B cell (primary cell): ENCODE data around the gene BTRC. TPM values are rescaled to one million over a fixed set of nuclear protein-coding genes. Genes with fewer than 3 reads are reported as not detected.

Experiments
- ATAC-seq: fragments of 200-7000 bp; cut with Tn5 transposase; one replicate; pipeline ENCODE4 v1.10.0; 2021; ENCODE audit warnings: low read depth, mild to moderate bottlenecking, moderate number of reproducible peaks, moderate library complexity
- CTCF ChIA-PET: fragments of 350-600 bp; sonication (Branson Sonifier 250); formaldehyde crosslinking; loops from one replicate; lab custom pipeline; 2021; ENCODE audit warnings: antibody characterized with exemption, inconsistent platforms; lab: Charles Lee
- POLR2A ChIA-PET: fragments of 350-600 bp; sonication (Branson Sonifier 250); formaldehyde crosslinking; loops from one replicate; lab custom pipeline; 2021; ENCODE audit warnings: antibody characterized with exemption; lab: Charles Lee
- DNase-seq: peaks from one replicate; pipeline ENCODE4 v3.0.0; 2013
- H2AFZ ChIP-seq: 2 replicates; pipeline ENCODE4 v1.6.1; 2012; ENCODE audit warnings: mild to moderate bottlenecking, low read depth, low read length; ENCODE audit not compliant: insufficient read depth, poor library complexity, severe bottlenecking
- H3K27ac ChIP-seq, 2 donors: 1 replicate in 1 of 2; 2 replicates in 1 of 2; pipeline ENCODE4 v1.5.1; 2012 to 2013; ENCODE audit warnings: low read length in 2 of 2, mild to moderate bottlenecking in 2 of 2, moderate library complexity in 1 of 2
- H3K27me3 ChIP-seq, 4 experiments: fragments of 200-600 bp in 1 of 4; sonication (generic) in 1 of 4; replicated peaks in 1 of 4; 1 replicate in 2 of 4; 2 replicates in 2 of 4; pipeline versions ENCODE4 v1.6.1 to v1.7.0; 2013 to 2016; ENCODE audit warnings: low read length in 3 of 4, mild to moderate bottlenecking in 2 of 4, mixed read lengths in 1 of 4, moderate library complexity in 1 of 4; ENCODE audit not compliant: insufficient read depth in 4 of 4, control insufficient read depth in 3 of 4; ENCODE audit errors: control extremely low read depth in 1 of 4
- H3K36me3 ChIP-seq, 2 experiments: replicated peaks in 1 of 2; 1 replicate in 1 of 2; 2 replicates in 1 of 2; pipeline versions ENCODE4 v1.6.1 to v1.7.1; 2013; ENCODE audit warnings: low read length in 1 of 2; ENCODE audit not compliant: insufficient read depth in 2 of 2, control insufficient read depth in 1 of 2; ENCODE audit errors: control extremely low read depth in 1 of 2, extremely low read depth in 1 of 2
- H3K4me1 ChIP-seq, 2 donors: fragments of 200-600 bp in 1 of 2; sonication (generic) in 1 of 2; 1 replicate in 1 of 2; 2 replicates in 1 of 2; pipeline versions ENCODE4 v1.5.1 to v1.6.1; 2013 to 2017; ENCODE audit warnings: low read length in 2 of 2; ENCODE audit not compliant: control insufficient read depth in 2 of 2, insufficient read depth in 2 of 2
- H3K4me2 ChIP-seq: replicated peaks from 2 replicates; pipeline ENCODE3; 2012; ENCODE audit warnings: mild to moderate bottlenecking, low read depth, low read length; ENCODE audit not compliant: poor library complexity, severe bottlenecking
- H3K4me3 ChIP-seq, 5 experiments: fragments of 200-600 bp in 1 of 5; sonication (generic) in 1 of 5; 1 replicate in 3 of 5; 2 replicates in 2 of 5; pipeline versions ENCODE4 v1.5.1 to v1.7.0; 2011 to 2016; ENCODE audit warnings: low read length in 4 of 5, mild to moderate bottlenecking in 4 of 5, low read depth in 2 of 5, control low read depth in 1 of 5, moderate library complexity in 1 of 5; ENCODE audit not compliant: insufficient read depth in 1 of 5; ENCODE audit errors: control extremely low read depth in 1 of 5, extremely low read depth in 1 of 5
- H3K79me2 ChIP-seq: fragments of 200-600 bp; sonication (generic); one replicate; pipeline ENCODE4 v1.6.0; 2016; ENCODE audit warnings: low read length; ENCODE audit not compliant: control insufficient read depth, insufficient read depth
- H3K9ac ChIP-seq: fragments of 200-600 bp; sonication (generic); 2 replicates; pipeline ENCODE4 v1.6.1; 2017; ENCODE audit warnings: mild to moderate bottlenecking, low read length, moderate library complexity
- H3K9me3 ChIP-seq, 3 donors: one replicate each; pipeline versions ENCODE4 v1.6.1 to v1.7.1; 2013; ENCODE audit warnings: low read length in 2 of 3; ENCODE audit not compliant: control insufficient read depth in 2 of 3, insufficient read depth in 1 of 3; ENCODE audit errors: control extremely low read depth in 1 of 3
- H4K20me1 ChIP-seq: 2 replicates; pipeline ENCODE4 v1.6.0; 2012; ENCODE audit warnings: mild to moderate bottlenecking, low read length; ENCODE audit not compliant: insufficient read depth, control insufficient read depth, poor library complexity, severe bottlenecking
- H3K27ac Mint-ChIP-seq: one replicate; pipeline ENCODE4 v1.8.0; 2021; ENCODE audit warnings: mixed read lengths
- H3K27me3 Mint-ChIP-seq: one replicate; pipeline ENCODE4 v1.8.0; 2021; ENCODE audit warnings: mixed read lengths
- H3K4me1 Mint-ChIP-seq: one replicate; pipeline ENCODE4 v1.8.0; 2021; ENCODE audit warnings: mixed read lengths
- H3K4me3 Mint-ChIP-seq: one replicate; pipeline ENCODE4 v1.8.0; 2021; ENCODE audit warnings: mixed read lengths
- H3K9me3 Mint-ChIP-seq: one replicate; pipeline ENCODE4 v1.8.0; 2022; ENCODE audit warnings: mixed read lengths; ENCODE audit not compliant: insufficient read depth
- CTCF ChIP-seq: fragments of 200-600 bp; IDR thresholded peaks from one replicate; pipeline ENCODE4 v1.8.0; 2022; ENCODE audit warnings: antibody characterized with exemption, mild to moderate bottlenecking
- EZH2 ChIP-seq: IDR thresholded peaks from 2 replicates; pipeline ENCODE4 v1.6.1; 2012; ENCODE audit warnings: borderline replicate concordance, low read depth, mild to moderate bottlenecking, moderate library complexity, low read length; ENCODE audit not compliant: insufficient read depth, poor library complexity, severe bottlenecking
- WGBS: methylation state at CpG from one replicate; pipeline ENCODE4 v1.1.5; 2013; ENCODE audit warnings: missing lambda C conversion rate; ENCODE audit not compliant: insufficient coverage; 5-methylcytosine and 5-hydroxymethylcytosine counted together
- intact Hi-C: fragments of 100-400 bp; cut with micrococcal nuclease; formaldehyde crosslinking; loops from one replicate; pipeline ENCODE4 v1.10.0; 2022
- polyA plus RNA-seq: library from polyadenylated mRNA; depleted of rRNA; stranded (reverse); fragments of >200 nt; gene quantifications from 2 replicates; pipeline ENCODE4 v1.2.3, GENCODE V29; 2012
- total RNA-seq, 2 donors: library from RNA; stranded (reverse); fragments of 120-200 nt in 1 of 2; gene quantifications; 1 replicate in 1 of 2; 2 replicates in 1 of 2; pipeline versions ENCODE4 v1.2.3 to v1.2.4, GENCODE V29; 2013 to 2022

The BTRC gene
- total and polyA plus RNA-seq, 2 donors (not counting 1 experiment from before 2014, with no cell fraction given), result 4.3 to 21.9 TPM

GRCh38 chr10:101578803-101579515 is 225.0 kb downstream of the BTRC start:
- CTCF ChIA-PET, result interaction anchor here (2.7 kb wide), 1 partner anchor 9 kb away, joined by 11 read pairs; no protein-coding TSS in a partner anchor
- no peak overlapping the region for H3K4me3 ChIP-seq
- Mint-ChIP-seq H3K27me3 (no peaks in the 10 kb centered on the region), H3K4me3 (no peak overlapping the region), H3K9me3 (no peaks in the 10 kb centered on the region), H3K27ac (no peak overlapping the region), H3K4me1 (no peaks in the 10 kb centered on the region)
- H3K27me3 ChIP-seq, result no peaks in the 10 kb centered on the region
- no peaks in the 10 kb centered on the region for H3K79me2 ChIP-seq
- H3K4me2 ChIP-seq, result no peak overlapping the region
- H3K9ac ChIP-seq, result no peak overlapping the region
- POLR2A ChIA-PET, result interaction anchor here (0.6 kb wide), 1 partner anchor 428 kb away, joined by 3 read pairs; no protein-coding TSS in a partner anchor
- peaks cover 0 to 35% of the 10 kb centered on the region in 2 experiments for H3K36me3 ChIP-seq
- H3K27ac ChIP-seq, result no peak overlapping the region
- H3K4me1 ChIP-seq, result no peaks in the 10 kb centered on the region
- intact Hi-C loops, result no loop called here
- DNase-seq, result no peak
- no peaks in the 10 kb centered on the region for H3K9me3 ChIP-seq
- TF ChIP-seq CTCF, result no peak
- TF ChIP-seq EZH2, result no peak
- no peak for ATAC-seq
- no peak overlapping the region for H2AFZ ChIP-seq
- 98% methylated on average over 13 of the region's 13 CpGs for WGBS
- no peaks in the 10 kb centered on the region for H4K20me1 ChIP-seq

- DNase-seq (no peak), ATAC-seq (no peak)
- no peaks in the 10 kb centered on the region for H3K27me3 Mint-ChIP-seq
- no peak for TF ChIP-seq EZH2
- TF ChIP-seq CTCF, result no peak
- no peaks in the 10 kb centered on the region for H4K20me1 ChIP-seq
- H3K4me1 ChIP-seq, result no peaks in the 10 kb centered on the region
- no peaks in the 10 kb centered on the region for H3K9me3 Mint-ChIP-seq
- no peak overlapping the region for H3K27ac ChIP-seq
- no peaks in the 10 kb centered on the region for H3K9me3 ChIP-seq
- CTCF ChIA-PET, result interaction anchor here (2.7 kb wide), 1 partner anchor 9 kb away, joined by 11 read pairs; no protein-coding TSS in a partner anchor
- intact Hi-C loops, result no loop called here
- POLR2A ChIA-PET, result no interaction called here
- H3K4me1 Mint-ChIP-seq, result no peaks in the 10 kb centered on the region
- H3K4me2 ChIP-seq, result no peak overlapping the region
- H3K9ac ChIP-seq, result no peak overlapping the region
- no peaks in the 10 kb centered on the region for H3K27me3 ChIP-seq
- no peak overlapping the region for H3K4me3 ChIP-seq
- H3K4me3 Mint-ChIP-seq, result no peak overlapping the region
- no peak overlapping the region for H3K27ac Mint-ChIP-seq
- peaks cover under 1% of the 10 kb centered on the region for H3K79me2 ChIP-seq
- over 99% methylated on average over 12 of the region's 12 CpGs for WGBS
- H2AFZ ChIP-seq, result no peak overlapping the region
- peaks cover under 1 to 35% of the 10 kb centered on the region in 2 experiments for H3K36me3 ChIP-seq
Observed at GRCh38 chr10:101579516-101579870, 225.5 kb downstream of the BTRC start.
